ENCODE data around the gene PATE1.
"Not testable (repeated sequence)": the region's sequence is repeated elsewhere in the genome, so short reads cannot be mapped to it uniquely, and the experiment has no call there.

Gene PATE1, protein sequence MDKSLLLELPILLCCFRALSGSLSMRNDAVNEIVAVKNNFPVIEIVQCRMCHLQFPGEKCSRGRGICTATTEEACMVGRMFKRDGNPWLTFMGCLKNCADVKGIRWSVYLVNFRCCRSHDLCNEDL

DNA sequence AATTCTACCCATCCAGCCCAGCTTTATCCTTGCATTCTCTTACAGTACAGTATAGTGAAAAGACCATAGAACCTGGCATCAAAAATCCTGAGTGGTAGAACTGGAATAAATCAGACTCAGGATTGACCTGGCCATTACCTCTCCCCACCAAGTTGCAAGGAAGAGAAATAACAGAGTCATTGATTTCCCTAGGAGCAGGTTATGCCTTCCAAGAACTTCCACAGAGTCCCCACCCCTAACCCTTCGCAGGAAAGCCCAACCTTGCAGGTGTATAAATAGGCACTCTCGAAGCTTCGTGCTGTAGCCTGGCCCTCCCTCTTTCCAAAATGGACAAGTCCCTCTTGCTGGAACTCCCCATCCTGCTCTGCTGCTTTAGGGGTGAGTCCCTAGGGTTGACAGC lies at the start of gene PATE1:
Gene PATE1 (plus strand): TSS at position 301 of the 400 bp plus-strand sequence. CDS start 26 bp downstream, at position 327.
- no peak for DNase-seq

DNA sequence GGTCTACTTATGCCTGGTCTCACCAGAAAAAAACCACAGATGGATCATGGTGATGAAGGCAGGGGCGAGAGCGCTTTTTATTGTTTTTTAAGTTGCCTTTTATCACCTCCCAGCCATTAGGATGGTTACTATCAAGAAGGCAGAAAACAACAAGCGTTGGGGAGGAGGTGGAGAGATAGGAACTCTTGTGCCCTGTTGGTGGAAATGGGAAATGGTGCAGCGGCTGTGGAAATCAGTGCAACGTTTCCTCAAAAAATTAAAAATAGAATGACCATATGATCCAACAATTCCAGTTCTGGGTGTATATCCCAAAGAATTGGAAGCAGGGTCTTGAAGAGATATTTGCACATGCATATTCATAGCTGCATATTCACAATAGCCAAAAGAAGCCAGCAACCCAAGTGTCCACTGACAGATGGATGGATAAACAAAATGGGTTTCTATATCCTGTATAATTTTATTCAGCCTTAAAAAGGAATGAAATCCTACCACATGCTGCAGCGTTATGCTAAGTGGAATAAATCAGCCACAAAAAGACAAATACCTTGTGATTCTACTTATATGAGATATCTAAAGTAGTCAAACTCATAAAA lies 45.0 kb upstream of the PATE1 start:
- no peak for DNase-seq

DNA sequence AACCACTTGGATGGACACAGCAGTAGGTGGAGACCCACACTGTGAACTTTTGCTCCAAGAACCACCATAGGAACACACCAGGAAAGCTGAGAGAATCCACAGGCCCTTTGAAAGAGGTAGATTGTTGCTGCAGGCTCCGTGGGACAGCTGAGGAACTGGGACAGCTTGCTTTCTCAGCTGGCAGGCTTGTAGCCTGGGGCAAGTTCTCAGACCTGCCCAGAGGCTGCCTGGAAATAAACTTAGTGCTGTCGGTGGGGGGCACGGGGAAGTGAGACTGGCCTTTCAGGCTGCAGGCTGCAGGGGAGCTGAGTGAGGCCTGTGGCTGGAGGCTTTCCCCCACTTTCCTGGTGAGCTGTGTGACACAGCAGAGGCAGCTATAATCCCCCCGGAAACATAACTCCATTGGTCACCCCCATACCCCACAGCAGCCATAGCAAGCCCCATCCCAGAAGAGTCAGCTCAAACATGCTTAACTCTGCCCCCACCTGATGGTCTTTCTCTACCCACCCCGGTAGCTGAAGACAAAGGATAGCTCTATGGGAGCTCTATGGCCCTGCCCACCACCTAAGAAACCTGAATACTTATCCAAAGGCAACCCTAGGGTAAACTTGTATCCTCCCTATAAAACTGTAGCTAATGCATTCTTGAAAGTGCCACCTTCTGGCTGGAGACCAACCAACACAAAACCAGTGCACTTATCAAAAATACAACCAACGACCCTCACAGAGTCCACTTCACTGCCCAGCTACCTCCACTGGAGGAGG lies 44.0 kb upstream of the PATE1 start:
- DNase-seq = no peak

DNA sequence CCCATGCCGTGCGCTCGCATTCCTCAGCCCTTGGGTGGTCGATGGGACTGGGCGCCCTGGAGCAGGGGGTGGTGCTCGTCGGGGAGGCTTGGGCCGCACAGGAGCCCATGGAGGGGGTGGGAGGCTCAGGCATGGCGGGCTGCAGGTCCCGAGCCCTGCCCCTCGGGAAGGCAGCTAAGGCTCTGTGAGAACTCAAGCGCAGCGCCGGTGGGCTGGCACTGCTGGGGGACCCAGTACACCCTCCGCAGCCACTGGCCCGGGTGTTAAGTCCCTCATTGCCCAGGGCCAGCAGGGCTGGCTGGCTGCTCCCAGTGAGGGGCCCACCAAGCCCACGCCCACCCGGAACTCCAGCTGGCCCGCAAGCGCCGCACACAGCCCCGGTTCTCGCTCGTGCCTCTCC lies 41.4 kb upstream of the PATE1 start:
- DNase-seq = not testable (repeated sequence)

DNA sequence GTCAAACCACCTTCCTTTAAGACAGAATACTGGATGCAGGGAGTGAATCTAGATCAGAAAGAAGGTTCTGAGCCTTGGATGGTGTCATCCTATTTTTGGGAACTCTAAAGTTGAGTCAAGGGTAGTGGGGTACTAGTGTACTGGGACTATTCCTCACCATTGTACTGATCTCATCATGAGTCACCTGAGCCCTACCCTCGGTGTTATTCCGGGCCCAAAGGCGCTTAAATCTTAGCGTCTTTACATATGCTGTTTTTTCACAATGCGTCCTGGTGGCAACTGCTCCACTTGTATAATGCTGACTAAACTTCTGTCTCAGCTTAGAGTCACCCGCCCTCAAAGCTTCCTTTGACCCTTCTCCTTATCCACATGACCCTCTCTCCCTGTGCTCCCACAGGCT lies 25.3 kb upstream of the PATE1 start:
- DNase-seq = no peak

DNA sequence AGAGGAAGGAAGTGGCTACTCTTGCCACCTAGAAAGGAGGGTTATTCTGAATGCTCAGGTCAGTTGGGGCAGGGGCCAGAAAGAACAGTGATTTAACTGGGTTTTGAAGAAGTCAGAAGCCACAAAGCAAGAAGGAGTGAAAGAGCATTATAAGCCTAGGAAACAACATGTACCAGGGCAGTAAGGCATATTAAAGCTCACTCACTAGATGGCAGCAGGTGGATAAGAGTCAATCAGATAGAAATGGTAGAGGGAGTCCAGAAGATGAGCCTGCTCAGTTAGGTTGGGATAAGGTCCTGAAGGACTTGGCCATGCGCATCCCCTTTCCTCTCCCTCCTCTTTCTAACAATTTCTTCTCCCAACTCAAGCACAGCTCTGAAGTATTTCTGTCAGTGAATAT lies 22.0 kb upstream of the PATE1 start:
- no peak for DNase-seq

DNA sequence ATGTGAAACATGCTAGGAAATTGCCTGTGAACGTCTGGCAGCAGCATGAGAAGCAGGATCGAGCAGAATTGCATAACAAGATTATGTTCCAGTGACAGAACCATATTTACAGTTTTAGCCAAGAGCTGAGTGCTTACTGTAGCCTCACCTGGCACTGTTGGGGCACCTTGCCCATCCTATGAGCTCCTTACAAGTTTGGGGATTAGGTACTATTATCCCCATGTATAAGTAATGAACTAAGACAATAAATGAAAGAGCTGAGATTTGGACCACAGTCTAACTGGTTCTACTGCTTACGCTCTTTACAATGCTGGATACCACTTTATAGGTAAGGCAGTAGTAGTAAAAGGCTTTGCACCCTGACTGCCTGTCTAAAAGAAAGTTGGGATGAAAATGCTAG lies 17.1 kb upstream of the PATE1 start:
- DNase-seq = no peak

DNA sequence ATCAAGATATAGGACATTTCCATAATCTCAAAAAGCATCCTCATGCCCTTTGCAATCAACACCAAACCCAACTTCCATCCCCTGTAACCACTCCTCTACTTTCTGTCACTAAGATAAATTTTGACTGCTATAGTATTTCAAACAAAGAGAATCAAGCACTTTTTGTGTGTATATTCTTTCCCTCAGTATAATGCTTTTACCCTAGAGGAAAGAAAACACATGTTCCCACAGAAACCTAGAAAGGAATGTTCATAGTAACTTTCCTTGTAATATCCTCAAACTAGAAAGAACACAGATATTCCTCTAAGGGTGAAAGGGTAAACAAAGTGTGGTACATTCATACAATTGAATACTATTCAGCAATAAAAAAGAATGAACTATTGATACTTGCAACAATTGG lies 5.5 kb upstream of the PATE1 start:
- DNase-seq = no peak

DNA sequence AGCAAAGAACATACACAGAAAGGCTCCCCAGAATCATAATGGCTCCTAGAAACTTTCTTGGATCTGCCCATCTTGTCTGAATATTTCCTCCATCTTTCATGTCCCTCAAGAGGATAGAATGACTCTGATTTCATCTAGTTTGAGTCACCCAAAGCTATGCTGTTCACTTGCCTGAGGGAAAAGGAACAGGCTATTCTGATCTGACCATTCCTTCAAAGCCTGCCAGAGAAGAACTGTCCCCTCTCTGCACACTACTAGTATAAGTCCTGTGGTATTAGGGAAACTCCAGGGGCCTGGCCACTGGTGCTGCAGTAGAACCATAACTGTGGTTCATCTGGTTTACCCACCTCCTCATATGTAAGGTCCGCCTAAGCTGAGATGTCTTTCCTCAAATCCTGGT lies 2.4 kb upstream of the PATE1 start:
- DNase-seq = no peak

DNA sequence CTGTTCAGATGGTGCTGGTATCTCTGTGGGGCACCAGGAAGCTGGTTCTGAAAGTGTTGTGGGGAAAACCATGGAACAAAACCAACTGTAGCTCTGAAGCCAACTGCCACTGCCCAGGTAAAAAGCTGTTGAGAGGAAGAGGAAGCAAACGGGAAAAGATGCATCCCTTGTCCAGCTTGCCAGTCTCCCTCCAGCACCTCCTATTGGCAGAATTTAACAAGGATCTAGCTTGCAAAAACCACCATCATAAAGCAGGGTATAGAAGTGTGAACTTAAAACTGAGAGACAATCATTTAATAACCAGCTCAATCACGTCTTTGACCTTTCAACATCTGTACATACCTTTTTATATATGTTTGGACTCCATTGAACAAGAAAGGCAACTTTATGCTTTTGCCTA lies 4.5 kb downstream of the PATE1 start:
- no peak for DNase-seq

DNA sequence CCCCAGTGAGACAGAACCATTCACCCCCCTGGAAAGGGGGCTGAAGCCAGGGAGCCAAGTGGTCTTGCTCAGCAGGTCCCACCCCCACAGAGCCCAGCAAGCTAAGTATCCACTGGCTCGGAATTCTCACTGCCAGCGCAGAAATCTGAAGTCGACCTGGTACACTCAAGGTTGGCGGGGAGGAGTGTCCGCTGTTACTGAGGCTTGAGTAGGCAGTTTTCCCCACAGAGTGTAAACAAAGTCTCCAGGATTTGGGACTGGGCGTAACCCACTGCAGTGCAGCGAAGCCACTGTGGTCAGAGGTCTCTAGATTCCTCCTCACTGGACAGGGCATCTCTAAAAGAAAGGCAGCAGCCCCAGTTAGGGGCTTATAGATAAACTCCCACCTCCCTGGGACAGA lies 10.0 kb downstream of the PATE1 start:
- no peak for DNase-seq

DNA sequence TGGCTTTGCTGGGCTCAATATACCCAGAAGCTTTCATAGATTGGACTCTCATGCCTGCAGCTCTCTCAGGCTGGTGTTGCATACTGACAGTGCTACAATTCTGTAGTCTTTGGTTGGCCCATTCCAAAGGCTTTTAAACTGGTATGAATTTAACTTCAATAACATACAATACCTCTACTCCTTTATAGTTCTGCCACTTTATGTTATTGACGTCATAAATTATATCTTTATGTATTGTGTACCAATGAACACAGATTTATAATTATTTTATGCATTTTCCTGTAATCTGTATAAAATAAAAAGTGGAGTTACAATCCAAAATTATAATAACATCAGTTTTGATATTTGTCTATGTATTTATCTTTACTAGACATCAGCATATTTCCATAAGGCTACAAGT lies 16.4 kb downstream of the PATE1 start:
- no peak for DNase-seq

DNA sequence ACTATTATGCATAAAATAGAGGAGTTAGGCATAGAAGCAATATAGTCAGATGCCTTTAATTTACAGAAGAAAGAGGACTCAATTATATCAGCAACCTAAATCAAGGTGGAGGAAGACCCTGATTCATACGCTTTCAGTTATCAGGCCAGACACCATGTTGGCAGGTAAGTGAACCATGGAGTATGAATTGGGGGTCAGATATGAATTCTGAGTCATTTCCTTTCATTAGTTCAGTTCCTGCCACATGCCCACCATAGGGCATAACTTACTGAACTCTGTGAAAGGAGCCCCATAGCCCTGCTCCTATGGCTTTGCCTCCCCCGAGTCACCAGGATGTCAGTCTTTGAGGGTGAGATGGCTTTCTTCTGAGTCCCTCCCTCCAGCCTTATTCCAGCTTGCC lies 17.4 kb downstream of the PATE1 start:
- DNase-seq = no peak

DNA sequence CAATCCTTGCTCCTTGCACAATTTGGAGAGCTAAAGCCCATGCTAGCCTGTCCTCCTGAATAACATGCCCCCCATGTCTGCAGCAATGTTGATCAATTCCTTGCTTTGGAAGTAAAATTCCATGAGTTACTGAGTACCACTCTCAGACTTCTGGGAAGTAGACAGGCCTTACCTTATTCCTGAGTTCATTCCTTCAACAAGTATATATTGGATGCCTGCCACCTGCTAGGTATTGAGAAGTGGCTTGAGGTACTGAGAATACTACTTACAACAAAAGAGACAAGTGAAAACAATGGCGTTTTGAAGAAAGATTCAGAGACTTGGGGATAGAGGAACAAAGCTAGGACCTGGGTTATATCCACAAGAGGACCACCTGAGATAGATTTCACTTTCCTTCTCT lies 20.2 kb downstream of the PATE1 start:
- no peak for DNase-seq

DNA sequence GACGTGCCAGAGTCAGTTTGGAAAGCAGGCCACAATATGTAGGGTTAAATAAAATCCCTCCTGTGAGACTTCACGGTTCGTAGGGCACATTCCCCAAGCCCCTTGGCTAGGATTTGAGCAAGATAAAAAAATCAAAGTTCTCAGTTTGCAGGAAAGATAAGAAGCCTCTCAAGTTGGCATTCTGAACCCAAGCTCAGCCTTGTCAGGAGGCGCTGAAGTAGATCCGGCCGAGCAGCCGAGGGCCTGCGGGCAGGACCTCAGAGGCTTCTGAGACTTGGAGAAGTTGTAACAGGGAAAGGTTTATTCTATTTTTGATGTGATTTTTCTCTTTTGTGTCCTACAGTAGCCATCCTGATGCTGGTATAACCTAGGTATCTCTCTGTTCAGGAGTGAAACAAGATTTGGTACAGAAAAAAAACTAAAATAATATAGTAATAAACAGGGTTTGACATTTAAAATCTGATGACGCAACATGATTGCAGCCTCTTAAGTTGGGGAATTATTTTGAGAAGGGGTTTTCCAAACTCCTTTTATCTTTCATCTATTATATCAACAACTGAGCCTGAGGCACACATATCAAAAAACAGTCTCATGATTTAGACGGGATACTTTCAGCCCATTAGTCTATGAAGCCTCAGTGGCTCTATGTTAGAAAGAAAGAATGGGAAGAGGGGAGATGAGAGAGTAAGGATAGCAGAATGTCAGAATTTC lies 22.4 kb downstream of the PATE1 start:
- no peak for DNase-seq

DNA sequence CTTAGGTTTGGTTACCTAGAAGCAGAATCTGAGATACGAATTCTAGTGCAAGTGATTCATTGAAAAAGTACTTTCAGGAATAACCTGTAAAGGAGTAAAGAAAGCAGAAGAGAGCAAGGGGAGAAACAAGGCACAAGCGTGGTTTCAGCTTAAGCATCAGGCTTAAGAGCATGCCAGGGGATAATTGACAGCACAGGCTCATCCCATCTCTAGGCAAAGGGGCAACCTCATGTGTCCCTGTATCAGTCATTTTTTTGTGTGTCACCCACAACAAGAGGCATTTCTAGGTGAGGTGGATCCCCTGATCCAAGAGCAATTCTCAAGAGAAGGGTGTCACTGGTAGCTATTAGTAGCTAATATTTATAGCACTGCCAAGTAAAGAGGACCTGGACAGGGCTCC lies 24.5 kb downstream of the PATE1 start:
- DNase-seq = no peak

DNA sequence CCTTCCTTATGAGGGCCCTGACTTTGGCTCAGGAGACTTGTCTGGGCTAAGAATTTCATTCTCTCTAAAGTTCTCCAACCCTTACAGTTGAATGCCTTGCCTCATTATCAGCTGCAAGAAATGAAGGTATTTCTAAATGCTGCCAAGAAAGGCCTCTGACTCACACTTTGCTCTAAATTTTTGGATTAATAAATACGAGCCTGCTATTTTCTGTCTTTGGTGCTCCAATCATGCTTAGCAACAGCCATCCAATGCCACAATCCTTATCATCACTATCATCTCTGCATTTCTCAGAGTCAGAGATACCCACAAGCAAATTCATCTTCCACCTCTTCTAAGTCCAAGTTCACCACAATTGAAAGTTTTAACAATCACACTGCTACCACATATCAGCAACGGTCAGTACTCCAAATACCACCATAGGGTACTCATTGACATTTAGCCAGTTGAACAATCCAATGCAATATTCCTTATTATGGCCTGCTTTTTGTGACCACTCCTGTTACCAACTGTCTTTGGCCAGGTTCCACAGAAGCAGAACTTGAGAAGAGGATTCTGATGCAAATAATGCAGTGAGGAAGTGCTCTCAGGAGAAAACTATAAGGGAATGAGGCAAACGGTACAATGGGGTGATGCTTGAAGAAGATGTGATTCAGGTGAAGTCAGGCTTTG lies 26.9 kb downstream of the PATE1 start:
- DNase-seq = no peak

DNA sequence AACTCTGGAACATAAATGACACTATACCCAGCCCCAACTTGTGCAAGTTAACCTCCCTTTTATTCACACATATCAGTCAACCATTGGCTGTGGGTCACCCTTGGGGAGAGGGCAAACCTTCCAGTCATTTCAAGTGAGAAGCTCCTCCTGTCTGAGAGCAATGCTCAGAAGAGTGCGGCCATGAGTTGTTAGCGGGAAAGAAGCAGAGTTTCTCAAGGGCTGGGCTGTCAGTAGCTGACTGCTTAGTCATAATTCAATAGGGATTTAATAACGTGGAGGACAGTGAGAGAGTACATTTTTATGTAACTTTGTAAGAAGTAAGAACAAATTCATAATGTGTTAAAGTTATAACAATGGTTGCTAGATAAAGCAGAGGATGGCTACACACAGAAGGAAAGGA lies 27.4 kb downstream of the PATE1 start:
- DNase-seq = no peak

DNA sequence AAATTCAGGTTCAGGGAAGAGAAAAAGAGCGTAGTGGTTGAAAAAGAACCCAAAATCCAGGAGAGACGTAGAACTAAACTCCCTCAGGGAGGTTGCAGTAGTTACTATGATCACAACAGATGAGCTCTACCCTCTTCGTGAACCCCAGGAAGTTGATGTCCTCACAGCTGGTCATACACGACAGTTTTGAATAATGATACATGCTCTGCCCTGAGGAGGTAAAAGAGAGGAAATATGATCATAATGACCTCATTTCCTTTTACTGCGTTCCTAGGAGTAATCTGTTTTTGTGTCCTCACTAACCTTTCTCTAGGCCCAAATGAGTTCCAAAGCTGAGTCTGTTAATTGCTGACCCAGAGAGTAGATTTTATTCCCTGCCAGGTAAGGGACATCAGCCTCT lies 31.2 kb downstream of the PATE1 start:
- DNase-seq = no peak

DNA sequence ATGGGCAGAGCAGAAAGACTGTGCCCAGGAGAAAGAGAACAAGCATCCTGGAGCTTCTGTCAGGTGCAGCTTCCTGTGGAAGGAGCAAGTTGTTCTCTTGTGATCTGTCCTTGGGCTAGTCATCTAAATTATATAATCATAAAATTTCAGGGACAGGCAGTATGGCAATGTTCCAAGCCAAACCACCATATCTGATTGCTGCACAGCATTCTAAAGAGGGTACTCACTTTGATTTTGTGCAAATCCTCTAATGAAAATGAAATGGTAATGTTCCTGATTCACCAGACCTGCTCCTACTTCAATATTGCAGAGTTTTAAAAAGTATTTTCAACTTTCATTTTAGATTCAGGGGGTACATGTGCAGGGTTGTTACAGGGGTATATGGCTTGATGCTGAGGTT lies 32.6 kb downstream of the PATE1 start, which contains the start of gene PATE2:
Gene PATE2 (minus strand): TSS at position 101 of the 400 bp plus-strand sequence. CDS start 55 bp downstream, at position 46.
- DNase-seq = no peak

DNA sequence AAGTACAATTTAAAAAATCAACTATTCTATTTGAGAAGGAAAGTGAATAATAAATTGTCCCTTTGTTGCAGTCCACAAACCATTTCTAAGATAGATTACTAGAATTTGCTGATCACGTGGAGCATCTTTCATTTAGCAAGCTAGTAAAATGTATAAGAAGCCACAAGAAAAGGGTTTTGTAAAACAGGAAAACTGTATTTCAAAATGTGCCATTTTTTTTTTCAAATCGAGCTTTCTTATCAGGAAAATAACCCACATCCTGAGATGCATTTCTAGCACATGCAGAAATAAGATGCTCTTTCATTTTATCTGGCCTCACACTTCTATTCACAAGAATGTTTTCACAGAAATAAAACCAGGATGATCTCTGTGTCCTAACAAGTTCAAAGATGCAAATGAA lies 38.6 kb downstream of the PATE1 start:
- DNase-seq = no peak

DNA sequence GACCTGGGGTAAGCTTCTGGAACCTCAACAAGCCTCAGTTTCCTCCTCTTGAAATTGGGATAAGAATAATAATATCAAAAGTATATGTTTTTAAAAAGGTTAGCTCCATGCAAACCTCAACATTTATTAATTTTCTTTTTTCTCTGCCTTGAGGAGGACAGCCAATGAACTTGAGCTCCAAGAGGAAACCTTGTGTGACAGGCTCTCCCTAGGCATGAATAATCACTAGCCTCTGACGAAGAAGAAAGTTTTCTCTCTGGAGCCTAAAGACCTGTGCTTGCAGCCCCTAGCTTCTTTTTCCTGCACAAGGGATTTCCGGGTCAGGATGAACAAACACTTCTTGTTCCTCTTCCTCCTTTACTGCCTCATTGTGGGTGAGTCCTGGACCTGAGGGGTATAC lies 41.7 kb downstream of the PATE1 start, which contains the start of gene PATE3:
Gene PATE3 (plus strand): TSS at position 301 of the 400 bp plus-strand sequence. CDS start 25 bp downstream, at position 326.
- no peak for DNase-seq

DNA sequence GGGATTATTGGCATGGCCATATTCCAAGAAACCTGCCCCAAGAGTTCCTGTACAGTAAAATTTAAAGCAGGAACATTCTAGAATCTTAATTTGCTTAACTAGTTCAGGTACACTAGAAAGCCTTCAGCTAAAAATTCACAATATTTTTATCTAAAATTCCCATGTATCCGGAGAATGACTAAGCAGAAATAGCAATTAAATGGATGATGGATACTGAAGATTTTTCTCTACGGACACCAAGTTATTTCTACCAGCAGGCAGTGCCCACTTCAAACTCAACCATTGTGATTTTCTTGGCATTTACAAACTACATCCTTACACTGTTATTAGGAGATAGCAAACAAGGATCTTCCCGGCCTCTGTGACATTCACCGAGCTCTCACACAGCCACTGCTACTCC lies 44.7 kb downstream of the PATE1 start:
- DNase-seq = no peak
